Lower leg skin (tissue), 3 donors: ENCODE results near the gene TRPT1.

Experiments used
- CTCF ChIP-seq, 3 donors: fragments of 450-650 bp; IDR thresholded peaks; one replicate each; pipeline ENCODE4 v1.5.1; 2016; ENCODE audit warnings: antibody characterized with exemption in 3 of 3, mild to moderate bottlenecking in 3 of 3, moderate library complexity in 2 of 3
- POLR2A ChIP-seq, 2 donors: fragments of 450-650 bp; IDR thresholded peaks; one replicate each; pipeline ENCODE4 v1.6.1; 2016 to 2017; ENCODE audit warnings: antibody characterized with exemption in 2 of 2, mild to moderate bottlenecking in 1 of 2, moderate library complexity in 1 of 2

GRCh38 chr11:64266339-64266738 lies 40.4 kb upstream of the TRPT1 start:
- no peak for TF ChIP-seq POLR2A (IDR thresholded peaks at IDR 0.05)
- no peak for TF ChIP-seq CTCF (IDR thresholded peaks at IDR 0.05)
